ENCODE measurements around the gene CD1D.
"Not testable (repeated sequence)": the region's sequence is repeated elsewhere in the genome, so short reads cannot be mapped to it uniquely, and the experiment has no call there.

The CD1D gene

GRCh38 chr1:158176849-158177699 is 3.6 kb upstream of the CD1D start:
- DNase-seq, result not testable (repeated sequence)

DNA sequence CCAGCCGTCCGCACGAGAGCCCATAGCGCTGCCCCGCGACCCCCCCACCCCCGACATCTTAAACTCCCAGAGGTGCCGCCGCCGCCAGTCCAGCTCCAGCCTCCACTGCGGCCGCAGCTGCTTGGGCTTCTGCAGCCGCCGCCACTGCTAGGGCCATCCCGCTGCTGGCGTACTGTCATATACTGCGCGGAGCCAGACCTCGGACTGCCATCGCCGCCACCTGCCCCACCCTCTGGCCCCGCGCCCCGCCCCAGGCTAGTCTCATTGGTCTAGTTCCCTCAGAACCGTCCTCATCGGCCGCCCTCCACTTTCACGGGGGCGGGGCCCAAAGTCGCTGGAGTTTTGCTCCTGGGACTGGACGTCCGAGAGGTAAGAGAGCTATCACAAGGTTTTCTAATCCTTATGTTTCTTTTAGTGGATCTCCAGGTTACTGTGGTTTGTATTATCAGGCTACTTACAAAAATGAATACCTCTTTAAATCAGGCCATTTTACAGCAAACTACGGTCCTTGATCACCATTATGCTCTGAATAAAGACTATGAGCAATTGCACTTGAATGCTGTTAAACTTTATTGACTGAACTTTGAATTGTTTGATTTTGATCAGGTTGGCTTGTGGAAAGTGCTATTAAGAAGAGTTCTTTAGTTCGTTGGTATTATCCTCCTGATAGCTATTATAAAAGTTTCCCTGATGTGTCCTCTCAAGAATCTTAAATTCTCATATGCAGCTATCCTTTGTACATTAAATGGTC is 2.8 kb upstream of the CD1D start:
- peak; percentile 61 for DNase-seq

GRCh38 chr1:158179301-158180041 is 1.2 kb upstream of the CD1D start:
- DNase-seq, result no peak

- DNase-seq, result no peak
Observed at GRCh38 chr1:158181577-158181922, 855 bp downstream of the CD1D start.

GRCh38 chr1:158185770-158186169 is 5.1 kb downstream of the CD1D start:
- DNase-seq, result no peak

DNA sequence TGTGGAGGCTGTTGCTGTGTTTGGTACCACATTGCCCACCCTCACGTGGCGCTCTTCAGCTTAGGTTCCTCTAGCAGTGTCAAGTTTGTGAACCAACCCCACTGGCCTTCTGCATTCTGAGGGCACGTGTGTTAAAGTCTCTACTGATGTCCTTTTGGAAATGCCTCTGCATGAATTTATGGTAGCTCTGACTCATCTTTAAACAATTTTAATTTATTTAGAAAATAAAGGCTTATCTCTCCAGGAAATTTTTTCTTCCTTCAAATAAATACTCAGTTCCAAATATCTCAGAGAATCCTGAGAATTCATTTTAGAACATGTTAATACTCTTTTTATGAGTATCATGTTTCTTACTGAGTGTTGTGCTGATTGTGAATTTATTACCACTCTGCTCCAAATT is 5.5 kb downstream of the CD1D start:
- DNase-seq, result no peak

DNA sequence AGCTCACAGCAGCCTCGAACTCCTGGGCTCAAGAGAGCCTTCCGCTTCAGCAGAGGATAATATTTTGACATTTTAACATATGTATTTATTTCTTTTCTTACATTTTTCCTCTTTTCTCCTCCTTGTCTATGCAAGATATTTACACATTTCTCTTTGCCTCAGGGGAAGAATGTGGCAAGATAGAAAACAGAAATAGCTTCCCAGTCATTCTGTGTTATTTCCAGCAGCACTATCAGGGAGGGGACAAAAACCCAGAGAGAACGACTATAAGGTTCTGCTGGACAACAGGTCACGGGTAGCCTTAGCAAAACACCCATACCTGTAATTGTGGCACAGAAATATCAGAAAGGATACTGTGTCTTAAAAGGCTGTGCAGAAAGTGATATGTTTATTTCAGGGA is 7.9 kb downstream of the CD1D start:
- DNase-seq, result no peak

DNA sequence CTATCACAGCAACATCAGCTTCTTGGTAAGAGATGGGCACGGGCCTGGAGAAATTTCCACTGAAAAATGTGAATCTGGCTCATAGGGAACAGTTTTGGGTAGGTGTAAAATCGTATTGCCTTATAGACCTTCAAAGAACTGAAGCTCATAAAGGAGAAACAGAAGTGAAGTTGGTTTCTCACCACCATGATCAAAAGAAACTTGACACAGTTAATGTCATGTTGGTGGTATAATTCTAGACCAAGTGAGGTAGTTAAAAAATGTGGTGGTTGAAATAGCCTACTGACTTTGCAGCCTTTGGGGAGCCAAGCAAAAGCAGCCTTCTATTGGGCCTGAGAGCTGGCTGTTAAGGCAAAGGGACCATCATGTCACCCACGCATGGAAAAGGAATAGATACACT is 8.9 kb downstream of the CD1D start:
- DNase-seq, result no peak

DNA sequence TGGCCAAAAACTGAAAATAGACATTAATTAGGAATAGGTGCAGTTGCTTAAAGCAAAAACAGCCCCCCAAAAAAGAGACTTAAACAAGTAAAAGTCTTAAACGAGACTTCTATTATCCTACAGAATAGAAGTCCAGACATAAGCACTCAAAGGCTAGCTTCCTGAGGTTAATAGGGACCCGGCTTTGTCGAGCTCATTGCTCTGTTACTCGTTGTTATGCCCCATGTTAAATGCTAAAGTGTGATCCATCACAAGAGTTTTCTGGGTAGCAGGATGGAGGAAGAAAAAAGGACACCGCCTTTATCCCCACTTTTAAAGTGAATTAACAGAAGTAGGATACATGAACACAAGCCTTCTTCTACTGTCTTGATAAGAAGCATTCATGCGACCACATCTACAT is 10.6 kb downstream of the CD1D start:
- no peak for DNase-seq

- DNase-seq, result no peak
Observed at GRCh38 chr1:158196461-158196860, 15.8 kb downstream of the CD1D start.

DNA sequence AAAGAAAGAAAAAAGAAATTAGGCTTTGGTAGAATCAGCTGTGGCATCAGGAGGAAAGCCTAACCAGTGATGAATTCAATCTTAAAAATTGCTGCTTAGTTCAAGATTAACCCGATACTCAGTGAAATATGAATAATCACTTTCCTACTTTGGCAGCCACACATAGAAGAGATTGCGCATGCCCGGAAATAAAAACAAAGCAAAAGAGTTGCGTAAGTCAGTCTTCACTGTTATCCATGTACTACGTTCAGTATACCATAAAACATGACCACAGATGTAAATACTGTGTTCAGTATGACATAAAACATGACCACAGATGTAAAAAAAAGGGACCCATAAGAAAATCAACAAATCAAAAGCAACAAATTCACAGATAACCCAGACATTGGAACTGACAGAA is 19.2 kb downstream of the CD1D start:
- DNase-seq, result no peak

DNA sequence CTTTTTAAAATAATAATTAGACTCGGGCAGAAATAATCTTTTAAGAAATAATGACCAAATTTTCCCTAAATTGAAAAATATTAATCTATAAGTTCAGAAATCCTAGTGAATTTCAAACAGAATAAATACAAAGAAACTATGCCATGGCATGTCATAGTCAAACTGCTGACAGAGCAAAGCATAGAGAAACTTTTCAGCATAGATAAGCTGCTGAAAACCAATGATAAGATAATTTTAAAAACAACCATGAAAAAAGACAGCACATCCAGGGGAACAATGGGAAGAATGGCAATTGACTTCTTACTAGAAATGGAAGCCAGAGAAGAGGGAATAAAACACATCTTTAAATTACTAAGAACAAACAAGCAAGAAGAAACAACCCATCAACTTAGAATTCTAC is 19.8 kb downstream of the CD1D start:
- no peak for DNase-seq

DNA sequence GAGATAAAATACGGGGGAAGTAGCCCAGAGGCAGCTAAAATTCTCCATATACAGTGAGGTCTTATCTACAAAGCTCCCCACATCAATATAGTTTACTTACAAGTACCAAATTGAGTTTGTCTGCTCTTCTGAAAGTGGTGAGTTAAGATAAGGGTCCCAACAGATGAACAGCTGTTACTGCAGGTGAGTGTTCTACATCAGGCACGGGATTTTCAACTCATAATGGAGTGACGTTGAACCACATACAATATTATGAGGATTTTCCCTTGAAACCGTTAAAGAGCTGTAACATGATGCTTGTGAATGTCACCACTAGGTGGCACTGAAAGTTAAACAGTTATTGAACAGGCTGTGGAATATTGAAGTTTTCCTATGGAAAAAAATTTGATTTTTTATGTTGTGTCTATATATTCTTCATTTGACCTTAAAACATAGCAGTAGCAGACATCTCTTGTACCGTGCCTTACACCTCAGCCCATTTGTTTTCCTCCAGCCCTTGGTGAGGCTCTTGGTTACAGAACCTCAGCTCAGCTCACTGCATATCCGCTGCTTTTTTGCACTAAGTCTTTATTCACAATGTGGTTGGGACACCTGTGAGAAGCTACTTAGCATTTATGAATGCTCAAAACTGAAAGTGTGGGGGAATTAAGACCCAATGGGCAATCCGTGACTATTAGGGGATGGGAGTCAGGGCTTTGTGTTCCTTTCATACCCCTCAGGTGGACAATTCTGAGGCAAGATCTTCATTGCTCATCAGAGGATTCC is 23.2 kb downstream of the CD1D start:
- no peak for DNase-seq

GRCh38 chr1:158204458-158204827 is 23.7 kb downstream of the CD1D start:
- DNase-seq, result no peak

DNA sequence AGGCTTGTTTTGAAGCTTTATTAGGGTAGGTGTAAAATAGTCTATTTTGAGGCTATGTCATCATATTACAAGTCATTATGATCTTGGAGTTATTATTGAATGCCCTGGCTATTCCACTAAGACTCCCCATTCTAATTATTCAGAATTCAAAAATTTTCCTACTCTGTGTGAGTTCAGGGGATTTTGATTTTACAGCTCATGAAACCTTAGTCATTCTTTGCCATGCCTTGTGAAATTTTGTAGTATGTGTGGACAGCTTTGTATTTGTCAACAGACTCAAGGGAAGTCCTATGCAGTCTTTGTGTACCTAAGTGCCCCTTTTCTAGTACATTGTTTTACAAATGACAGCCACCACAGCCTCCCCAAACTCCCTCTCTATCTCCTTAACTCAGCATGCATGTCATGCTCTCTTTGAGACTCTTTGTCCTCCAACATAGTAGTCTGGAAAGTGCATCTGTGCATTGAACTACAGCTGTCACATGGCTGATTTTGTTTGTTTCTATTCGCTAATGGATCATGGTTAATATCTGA is 28.0 kb downstream of the CD1D start:
- no peak for DNase-seq

- DNase-seq, result no peak
Observed at GRCh38 chr1:158212320-158212719, 31.6 kb downstream of the CD1D start.

DNA sequence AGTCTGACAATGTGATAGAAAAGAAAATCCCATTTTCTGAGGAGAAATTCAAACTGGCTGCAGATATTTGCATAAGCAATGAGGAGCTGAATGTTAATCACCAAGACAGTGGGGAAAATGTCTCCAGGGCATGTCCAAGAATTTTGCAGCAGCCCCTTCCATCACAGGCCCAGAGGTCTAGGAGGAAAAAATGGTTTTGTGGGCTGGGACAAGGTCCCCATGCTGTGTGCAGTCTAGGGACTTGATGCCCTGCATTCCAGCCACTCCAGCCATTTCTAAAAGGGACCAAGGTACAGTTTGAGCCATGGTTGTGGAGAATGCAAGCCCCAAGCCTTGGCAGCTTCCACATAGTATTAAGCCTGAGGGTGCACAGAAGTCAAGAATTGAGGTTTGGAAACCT is 42.8 kb downstream of the CD1D start:
- DNase-seq, result not testable (repeated sequence)

DNA sequence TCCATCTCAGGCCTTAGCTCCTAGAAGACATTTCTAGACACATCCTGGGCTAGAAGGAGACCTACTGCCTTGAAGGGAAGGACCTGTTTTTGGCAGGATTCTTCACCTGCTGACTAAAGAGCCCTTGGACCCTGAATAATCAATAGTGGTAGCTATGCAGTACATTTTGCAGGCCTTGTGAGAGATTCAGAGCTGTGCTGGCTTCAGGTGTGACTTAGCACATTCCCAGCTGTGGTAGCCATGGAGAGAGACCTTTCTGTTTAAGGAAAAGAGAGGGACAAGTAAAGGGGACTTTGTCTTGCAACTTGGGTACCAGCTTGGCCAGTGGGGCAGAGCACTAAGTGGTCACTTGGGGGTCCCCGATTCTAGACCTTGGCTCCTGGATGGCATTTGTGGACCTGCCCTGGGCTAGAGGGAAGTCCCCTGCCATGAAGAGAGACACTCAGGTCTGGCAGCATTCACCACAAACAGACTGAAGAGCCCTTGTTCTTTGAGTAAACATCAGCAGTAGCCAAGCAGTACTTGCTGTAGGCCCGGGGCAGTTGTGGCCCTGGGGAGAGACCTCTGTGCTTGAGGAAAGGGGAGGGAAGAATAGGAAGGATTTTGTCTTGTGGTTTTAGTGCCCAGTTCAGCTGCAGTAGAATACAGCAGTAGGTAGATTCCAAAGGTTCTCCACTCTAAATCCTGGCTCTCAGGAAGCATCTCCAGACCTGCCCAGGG is 47.4 kb downstream of the CD1D start:
- DNase-seq, result no peak

Data from activated CD8-positive, alpha-beta memory T cell treated with anti-CD3 and anti-CD28 coated beads, Interleukin-2, amount 50 U/mL, for 48 hours (primary cell).